SH-SY5Y (cell line): ENCODE results near the gene SNTB2.

Source experiments
- GATA2 ChIP-seq: IDR thresholded peaks from 2 replicates; pipeline ENCODE4 v1.6.1; 2011; ENCODE audit warnings: mild to moderate bottlenecking, low read depth, low read length
- GATA3 ChIP-seq: IDR thresholded peaks from 2 replicates; pipeline ENCODE4 v1.6.1; 2011; ENCODE audit warnings: low read depth, mild to moderate bottlenecking, low read length, moderate library complexity

DNA sequence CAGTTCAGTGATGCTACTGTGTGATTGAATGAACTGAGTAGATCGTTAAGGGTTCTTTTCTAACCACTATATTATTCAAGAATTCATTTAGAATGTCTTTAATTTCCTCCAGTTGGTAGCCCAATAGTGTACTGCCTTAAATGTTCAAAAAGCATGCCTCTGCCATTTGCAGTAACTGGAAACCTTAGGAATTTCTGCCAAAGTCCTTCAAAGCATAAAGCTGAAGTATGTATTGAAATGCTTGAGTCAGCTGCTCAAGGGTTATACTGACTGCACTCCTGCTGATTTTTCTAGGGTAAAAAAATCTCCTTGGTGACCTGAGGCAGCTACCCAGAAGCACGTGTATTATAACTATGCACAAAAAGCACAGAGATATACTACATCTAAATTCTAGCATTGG lies 56.5 kb downstream of the SNTB2 start:
- TF ChIP-seq GATA2 (no peak), GATA3 (no peak)
